Hematopoietic multipotent progenitor cell treated with erythropoietin and hydrocortisone succinate and interleukin-3 and kit ligand, for 17 days (in vitro differentiated cells): ENCODE results near the gene TM9SF1.

Experiments used
- DNase-seq: peaks from one replicate; pipeline ENCODE4 v3.0.0-alpha.2; 2015; ENCODE audit warnings: low spot score

Gene TM9SF1

DNA sequence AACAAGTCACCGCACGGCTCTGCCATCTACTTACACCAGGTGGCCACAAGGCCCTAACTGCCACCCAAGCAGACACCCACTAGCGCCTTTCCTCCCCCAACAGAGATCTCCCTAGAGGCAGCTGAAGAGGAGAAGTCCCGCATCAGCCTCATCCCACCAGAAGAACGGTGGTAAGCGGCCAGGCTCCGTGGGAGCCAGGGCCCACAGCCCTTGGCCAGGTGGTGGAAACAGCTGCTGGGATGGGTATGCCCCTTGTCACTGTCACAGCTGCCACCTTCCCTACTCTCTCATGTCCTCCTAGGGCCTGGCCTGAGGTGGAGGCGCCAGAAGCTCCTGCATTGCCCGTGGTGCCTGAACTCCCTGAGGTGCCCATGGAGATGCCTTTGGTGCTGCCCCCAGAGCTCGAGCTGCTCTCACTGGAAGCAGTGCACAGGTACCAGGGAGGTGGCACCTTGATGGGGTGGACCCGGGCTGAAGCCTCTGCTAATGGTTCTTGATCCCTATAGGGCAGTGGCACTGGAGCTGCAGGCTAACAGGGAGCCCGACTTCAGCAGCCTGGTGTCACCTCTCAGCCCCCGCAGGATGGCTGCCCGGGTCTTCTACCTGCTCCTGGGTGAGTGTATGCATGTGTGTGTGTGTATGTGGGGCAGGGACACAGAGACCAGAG, 15.8 kb downstream of the TM9SF1 start:
- no peak for DNase-seq

DNA sequence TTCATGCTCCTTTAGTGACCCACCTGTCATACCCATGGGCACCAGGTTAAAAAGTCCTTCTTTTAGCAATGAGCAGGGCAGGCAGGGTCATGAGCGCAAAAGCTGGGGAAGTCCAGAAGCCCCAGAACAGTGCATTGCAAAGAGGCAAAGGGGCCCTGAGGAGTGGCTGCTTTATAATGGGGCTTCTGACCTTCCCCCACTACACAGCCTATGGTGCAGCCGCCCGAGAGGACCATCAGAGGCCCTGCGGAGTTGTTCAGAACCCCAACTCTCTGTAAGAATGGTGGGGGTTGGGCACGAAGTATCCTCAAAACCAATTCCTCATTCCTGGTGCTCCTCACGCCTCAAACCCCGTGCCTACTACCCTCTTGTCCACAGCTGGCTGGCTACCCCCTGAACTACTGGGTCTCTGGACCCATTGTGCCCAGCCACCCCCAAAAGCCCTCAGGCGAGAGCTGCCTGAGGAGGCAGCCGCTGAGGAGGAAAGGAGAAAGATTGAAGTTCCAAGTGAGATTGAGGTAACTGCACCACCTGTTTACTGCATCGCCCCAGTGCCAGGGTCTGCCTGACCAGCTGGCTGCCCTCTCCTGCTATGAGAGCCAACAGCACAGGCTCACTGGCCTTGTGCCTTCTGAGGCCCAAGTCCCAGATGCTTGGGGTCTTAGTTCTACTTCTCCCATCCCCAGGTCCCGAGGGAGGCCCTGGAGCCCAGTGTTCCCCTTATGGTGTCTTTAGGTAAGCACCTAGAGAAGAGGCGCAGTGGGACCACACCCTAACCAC, 16.7 kb downstream of the TM9SF1 start:
- DNase-seq, result no peak

DNA sequence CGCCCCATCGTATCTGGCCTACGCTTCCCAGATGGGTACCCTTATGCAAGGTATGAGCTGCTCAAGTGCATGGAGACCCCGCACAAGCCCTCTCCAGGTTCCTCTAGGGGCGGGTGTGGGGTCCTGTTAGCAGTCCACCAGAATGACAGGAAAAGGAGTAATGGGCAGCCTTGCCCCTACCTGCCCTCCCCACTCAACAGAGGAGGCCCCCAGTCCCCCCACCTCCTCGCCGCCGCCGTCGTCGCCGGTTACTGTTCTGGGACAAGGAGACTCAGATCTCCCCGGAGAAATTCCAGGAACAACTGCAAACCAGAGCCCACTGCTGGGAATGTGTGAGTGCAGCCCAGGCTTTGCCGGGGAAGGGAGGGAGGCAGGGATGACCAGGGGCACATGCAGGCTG, 17.4 kb downstream of the TM9SF1 start:
- no peak for DNase-seq

DNA sequence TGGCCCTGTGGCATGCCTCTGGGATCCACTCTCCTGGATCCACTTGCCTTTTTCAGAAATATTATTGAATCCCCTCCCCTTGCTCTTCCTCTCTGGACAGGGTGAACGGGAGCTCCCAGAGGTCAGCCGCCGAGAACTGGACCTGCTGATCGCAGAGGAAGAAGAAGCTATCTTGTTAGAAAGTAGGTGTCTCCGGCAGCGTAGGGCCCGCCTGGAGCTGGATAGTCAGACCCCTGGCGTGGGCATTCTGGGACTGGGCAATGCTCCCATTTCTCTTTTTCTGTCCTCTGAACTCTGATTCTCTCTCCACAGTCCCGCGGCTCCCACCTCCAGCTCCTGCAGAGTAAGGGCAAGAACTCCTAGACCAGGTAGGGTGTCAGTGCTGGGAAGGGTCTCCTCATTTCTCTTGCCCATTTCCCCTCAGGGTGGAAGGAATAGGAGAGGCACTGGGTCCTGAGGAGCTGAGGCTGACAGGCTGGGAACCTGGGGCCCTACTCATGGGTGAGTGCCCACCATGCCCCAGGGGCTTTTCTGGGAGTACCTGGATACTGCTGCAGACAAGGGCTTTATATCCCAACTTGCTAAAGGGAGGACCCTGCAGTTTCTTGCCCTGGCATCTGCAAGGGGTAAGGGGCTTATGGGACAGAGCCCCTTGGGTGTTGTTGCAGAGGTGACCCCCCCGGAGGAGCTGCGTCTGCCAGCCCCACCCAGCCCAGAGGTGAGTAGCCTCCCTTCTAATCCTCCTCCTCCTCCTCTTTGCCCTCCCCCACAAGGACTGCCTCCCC, 18.0 kb downstream of the TM9SF1 start:
- no peak for DNase-seq

DNA sequence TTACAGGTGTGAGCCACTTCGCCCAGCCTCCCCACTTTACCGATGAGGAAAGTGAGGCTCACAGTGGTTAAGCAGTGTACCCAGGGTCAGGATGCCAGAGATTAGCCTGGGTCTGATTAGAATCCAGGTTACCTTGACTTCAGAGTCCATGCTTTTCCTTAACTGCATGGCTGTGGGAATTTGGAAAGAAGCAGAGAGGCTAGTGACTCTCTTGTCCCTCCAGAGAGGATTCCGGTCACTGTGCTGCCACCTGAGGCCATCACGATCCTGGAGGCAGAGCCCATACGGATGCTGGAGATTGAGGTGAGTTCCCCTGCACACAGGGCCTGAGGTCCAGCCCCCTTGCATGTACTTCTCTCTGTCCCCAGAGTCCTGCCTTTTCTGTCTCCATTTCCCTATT, 18.6 kb downstream of the TM9SF1 start:
- no peak for DNase-seq

DNA sequence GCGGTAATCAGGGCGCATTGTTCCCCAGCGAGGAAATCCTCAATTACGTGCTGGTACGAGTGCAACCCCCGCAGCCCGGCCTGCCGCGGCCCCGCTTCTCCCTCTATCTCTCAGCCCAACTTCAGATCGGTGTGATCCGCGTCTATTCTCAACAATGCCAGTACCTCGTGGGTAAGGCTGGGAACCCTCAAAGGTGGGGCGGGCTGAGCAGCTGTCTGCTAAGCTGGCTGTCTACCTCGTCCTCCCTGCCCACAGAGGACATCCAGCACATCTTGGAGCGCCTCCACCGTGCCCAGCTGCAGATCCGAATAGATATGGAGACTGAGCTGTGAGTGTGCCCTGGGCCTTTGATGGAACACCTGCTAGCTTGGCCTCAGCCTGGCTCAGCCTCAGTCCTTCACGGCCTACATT, 22.4 kb downstream of the TM9SF1 start:
- no peak for DNase-seq

DNA sequence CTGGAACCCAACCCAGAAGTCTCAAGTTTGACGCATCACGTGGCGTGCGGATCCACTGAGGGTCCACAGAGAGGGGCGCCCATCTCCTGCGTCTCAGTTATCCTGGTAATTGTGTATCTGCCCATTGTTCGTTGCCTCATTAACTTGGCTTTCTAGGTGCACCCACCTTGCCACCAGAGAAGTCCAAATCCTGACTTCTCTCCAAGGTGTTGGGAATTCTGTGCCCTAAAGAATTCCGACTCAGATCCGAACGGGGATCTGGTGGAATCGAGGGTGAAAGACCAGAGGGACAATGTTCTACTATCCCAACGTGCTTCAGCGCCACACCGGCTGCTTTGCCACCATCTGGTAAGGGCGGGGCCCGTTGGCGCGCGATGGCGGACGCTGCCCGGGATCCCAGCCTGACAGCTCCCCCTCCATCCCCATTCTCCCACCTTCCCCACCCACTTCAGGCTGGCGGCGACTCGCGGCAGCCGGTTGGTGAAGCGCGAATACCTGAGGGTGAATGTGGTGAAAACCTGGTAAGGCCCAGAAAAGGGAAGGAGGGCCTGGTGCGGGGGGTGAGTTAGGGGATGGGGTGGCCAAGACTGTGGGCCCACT, 22.9 kb downstream of the TM9SF1 start:
- no peak for DNase-seq

DNA sequence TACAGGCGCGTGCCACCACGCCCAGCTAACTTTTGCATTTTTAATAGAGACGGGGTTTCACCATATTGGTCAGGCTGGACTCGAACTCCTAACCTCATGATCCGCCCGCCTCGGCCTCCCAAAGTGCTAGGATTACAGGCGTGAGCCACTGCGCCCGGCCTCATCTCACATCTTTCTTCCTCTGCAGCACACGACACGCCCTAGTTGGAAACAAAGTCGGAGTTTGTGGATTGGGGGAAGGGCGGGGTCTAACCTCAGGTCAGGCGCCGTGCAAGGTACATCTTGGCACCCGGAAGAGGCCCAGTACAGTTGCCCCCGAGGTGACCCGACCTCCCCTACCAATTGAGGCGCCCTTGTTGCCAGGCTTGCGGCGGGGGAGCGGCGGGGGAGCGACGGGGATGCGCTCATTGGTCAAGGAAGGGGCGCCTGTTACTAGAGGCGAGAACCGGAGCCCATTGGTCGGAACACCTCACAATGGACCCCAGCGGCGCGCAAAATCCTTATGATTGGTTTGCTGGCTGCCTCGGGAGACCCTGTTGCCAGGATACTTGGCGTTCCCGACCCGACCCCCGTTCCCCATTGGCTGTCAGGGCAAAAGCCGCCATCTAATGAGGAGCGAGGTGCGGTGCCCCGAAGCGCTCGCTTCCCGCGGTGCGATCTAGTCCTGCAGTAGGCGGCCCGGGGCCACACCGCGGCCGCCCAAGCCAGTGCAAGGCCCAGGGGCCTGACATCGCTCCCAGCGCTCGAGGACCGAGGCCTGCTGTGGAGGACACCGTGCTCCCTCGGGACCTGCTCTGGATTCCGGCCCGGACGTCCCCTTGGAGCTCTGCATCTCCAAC, 23.6 kb downstream of the TM9SF1 start, which contains the start of gene REC8:
TSS of gene REC8 (plus strand) at position 659 of the 839 bp plus-strand sequence. CDS start 473 bp downstream, outside the sequence.
- DNase-seq, result peak; percentile 25

DNA sequence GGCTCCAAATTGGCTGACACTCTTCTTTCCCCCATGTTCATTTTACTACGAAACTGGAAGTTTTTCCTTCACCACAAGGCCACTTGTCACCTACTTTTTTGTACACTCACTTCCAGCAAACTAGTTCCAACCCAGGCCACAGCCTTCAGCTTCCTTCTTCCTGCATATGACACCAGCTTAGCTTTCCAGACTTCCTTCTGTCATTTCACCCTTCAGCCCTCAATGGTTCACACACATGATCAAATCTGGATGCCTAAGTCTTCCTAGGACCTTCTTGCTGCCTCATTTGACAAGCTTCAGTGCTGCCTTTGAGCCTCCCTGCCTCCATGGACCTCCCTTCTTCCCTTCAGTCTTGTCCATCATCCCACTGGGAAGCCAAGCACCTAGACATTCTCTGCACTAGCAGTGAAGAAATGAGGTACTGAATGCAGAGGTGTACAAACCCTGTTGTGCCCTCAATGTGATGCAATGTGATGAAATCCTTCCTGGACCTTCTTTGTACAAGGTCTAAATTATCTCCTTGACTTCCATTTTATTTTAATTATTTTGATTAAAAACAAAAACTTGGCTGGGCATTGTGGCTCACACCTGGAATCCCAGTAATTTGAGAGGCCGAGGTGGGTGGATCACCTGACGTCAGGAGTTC, 27.6 kb downstream of the TM9SF1 start:
- DNase-seq, result peak; percentile 22

DNA sequence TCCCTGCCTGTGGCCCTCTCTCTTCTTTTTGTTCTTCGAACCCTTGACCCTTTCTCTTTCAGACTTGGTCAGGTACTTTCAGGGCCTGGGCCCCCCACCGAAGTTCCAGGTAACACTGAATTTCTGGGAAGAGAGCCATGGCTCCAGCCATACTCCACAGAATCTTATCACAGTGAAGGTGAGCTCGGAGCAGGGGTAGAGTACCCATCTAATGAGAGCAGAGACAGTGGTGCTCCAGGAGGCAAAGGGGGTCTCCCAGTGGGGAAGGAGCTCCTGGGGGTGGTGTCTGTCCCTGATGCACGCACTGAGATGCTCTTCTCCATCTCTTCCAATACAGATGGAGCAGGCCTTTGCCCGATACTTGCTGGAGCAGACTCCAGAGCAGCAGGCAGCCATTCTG, 29.5 kb downstream of the TM9SF1 start:
- DNase-seq, result no peak

DNA sequence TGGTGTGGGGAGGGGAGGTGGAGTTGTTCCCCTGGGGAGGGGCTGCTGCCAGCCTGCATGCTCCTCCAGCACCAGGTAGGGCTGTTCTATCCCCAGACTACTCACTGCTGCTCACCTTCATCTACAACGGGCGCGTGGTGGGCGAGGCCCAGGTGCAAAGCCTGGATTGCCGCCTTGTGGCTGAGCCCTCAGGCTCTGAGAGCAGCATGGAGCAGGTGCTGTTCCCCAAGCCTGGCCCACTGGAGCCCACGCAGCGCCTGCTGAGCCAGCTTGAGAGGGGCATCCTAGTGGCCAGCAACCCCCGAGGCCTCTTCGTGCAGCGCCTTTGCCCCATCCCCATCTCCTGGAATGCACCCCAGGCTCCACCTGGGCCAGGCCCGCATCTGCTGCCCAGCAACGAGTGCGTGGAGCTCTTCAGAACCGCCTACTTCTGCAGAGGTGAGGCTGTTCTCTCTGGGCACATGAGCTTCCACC, 30.7 kb downstream of the TM9SF1 start:
- DNase-seq, result no peak

DNA sequence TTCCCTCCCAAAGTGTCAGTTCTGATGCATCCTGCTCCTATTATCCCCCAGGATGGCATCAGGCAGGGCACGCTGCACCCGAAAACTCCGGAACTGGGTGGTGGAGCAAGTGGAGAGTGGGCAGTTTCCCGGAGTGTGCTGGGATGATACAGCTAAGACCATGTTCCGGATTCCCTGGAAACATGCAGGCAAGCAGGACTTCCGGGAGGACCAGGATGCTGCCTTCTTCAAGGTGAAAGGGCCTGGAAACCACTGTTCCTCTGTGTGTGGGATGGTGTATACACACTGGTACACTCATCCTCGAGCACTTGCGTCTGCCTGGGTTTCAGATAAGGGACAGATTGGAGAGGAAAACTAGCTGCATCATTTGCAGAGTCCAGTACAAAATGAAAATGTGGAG, 33.1 kb downstream of the TM9SF1 start:
- peak; percentile 54 for DNase-seq

DNA sequence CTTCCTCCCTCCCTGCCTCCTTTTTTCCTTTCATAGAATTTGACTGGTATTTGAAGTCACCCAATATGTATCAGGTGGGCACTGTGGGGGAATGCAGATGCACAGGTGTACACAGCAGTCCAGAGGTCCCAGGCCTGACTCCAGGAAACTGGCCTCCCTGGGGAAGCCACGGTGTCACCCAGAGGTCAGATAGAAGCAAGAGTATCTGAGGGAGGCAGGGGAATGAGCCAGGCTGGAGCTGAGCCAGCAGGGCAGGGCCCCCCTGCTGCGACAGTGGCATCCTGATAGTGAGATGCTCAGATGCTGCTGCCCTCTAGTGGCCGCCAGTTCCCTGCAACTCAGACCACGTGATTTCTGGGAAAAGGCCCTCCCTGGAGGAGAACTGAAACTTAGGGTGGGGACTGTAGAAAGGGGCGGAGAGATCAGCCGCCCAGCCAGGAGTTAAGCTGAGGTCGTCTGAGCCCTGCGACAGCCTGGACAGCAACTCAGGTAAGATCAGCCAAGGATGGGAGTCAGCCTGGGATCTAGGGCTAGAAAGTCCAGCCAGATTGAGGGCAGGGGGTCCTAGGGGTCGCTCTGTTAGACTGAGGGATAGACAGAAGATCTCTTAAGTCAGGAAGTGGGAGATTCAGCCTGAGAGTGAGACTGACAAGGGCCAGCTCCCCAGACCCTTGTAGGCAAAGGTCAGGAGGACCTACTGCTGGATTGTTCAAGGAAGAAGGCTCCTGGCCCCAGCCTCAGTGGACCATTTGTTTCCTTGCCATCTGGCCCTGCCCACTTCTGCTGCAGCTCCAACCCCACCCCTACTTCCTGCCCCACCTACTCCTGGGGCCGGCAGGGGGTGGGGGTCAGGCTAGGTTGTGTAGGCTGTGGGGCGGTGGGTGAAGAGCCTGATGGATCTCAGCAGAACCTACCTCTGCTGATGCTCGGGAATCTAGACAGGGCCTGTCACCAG, 34.1 kb downstream of the TM9SF1 start, which contains the start of gene IRF9:
TSS of gene IRF9 (plus strand) at position 416 of the 955 bp plus-strand sequence. CDS start 880 bp downstream, outside the sequence.
- DNase-seq, result peak; percentile 100

DNA sequence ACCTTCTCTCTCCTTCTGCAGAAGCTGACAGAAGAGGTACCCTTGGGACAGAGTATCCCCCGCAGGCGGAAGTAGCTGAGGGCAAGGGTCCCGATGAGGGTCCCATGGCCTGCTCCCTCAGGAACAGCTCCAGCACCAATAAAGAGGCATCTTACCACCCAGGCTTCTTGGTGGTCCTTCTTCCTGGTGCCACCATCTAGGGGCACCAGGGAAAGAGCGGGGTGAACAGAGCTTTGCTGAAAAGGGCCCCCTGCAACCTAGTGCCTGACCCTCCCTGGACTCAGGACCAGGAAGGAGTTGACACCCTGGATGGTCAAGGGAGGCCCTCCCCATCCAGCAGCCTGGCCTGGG, 34.8 kb downstream of the TM9SF1 start:
- no peak for DNase-seq

DNA sequence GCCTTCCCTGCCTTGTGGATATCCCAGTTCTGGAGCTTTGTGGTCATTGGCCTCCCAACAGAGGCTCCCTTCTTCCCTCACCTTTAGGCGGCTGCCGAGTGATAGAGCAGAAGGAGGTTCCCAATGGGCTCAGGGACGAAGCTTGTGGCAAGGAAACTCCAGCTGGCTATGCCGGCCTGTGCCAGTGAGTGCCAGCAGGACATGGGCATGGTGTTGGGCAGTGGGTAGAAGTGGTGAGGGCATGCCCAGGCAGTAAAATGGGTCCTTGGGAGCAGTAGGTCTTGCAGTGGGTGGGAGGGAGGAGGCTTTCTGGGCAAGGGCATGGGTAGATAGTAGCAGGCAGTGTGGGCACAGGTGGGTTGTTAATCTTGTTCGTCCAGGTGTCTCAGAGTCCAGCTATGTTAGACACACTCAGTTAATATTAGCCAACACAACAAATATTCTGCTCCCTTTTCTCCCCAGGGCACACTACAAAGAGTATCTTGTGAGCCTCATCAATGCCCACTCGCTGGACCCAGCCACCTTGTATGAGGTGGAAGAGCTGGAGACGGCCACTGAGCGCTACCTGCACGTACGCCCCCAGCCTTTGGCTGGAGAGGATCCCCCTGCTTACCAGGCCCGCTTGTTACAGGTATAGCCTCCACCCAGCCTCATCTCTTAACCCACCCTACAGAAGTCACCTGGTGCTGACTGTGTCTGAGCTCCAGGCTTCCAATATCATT, 35.3 kb downstream of the TM9SF1 start:
- DNase-seq, result no peak

DNA sequence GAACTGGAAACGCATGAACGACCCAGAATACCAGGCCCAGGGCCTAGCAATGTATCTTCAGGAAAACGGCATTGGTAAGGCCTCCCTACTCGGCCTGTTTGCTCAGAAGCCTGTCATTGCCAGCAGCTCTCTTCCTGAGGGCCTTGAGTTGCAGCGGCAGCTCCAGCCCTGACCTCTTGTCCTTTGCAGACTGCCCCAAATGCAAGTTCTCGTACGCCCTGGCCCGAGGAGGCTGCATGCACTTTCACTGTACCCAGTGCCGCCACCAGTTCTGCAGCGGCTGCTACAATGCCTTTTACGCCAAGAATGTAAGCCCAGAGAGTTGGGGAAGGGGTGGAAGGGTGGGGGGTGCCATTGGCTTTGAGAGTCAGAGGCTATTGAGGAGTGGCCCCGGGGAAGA, 37.9 kb downstream of the TM9SF1 start:
- no peak for DNase-seq

DNA sequence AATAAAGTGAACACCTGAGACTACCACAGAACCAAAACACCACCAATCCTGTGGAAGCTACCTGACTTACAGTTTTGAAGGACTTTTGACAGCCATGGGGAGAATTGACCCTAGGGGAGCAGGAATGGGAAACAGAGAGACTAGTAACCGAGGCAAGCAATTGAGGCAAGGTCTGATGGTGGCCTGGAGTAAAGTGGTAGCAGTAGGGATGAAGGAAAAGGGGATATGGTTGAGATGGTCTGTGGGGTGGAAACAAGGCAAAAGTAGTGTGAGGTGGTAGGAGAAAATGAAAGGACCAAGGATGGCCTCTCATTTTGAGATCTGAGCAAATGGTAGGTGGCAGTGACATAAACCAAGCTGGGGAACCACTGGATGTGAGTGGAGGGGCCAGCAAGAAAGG, 38.4 kb downstream of the TM9SF1 start:
- DNase-seq, result no peak

DNA sequence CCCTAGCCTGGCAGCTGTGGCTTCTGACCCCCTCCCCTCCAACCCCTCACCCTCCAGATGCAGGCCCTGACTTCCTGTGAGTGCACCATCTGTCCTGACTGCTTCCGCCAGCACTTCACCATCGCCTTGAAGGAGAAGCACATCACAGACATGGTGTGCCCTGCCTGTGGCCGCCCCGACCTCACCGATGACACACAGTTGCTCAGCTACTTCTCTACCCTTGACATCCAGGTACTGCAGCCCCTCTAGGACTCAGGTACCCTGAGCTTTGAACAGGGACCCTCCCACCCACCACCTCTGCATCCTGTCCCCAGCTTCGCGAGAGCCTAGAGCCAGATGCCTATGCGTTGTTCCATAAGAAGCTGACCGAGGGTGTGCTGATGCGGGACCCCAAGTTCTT, 40.1 kb downstream of the TM9SF1 start:
- no peak for DNase-seq
